DMS114 treated with DMSO at 0.1 percent for 48 hours (cell line): Measurements from ENCODE around the gene SH3RF3.

Source experiments
- DNase-seq: peaks from one replicate; lab custom pipeline; 2025; ENCODE audit not compliant: unreplicated experiment; lab: John Stamatoyannopoulos, UW

The SH3RF3 gene

DNA sequence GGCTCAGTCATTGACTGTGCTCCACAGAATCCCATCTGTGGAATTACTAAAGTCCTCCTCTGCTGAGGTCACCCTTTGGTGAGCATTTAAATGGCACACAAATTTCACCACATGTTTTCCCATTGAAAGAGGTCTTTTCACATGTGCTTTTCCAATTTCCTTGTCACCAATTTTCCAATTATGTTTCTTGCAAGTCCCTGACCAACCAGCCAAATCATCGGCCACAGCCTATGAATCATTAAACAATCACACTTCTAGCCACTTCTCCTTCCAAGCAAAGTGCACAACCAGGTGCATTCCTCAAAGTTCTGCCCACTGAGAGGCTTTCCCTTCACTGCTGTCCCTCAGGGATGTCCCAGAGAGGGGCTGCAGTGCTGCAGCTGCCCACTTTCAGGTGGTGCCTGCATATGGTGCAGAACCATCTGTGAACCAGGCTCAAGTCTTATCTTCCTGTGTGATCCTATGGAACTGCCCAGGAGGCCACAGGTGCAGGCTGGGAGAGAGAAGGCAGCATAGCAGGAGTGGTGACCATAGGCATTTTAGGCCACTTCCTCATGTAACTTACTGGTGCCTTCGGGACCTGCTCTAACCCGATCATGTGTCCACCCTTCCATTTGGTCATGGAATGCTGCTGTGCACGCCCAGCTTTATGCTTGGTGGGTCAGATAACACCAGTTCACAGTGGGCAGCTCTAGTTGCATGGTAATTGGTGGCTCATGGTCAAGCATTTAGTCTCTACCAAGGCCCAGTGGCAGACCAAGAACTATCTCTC, 331.7 kb downstream of the SH3RF3 start:
- DNase-seq = no peak

DNA sequence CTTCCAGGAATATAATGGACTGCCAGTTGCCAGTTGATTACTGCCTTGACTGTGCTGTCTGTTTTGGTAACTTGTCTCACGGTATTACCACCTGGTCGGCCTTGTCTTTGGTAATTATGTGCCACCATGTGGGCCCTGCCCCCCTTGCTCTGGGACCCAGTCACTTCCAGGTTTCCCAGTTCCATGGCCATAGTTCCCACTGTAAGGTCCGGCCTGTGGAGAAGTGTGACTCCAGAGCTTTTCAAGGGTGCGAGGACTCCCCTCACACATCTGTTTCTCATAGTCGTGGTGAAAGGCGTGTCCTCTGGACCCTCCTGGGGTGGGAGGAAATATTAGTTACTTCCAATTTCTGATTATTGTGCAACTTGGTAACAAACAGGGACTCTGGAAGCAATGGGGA, 334.2 kb downstream of the SH3RF3 start:
- DNase-seq = no peak

DNA sequence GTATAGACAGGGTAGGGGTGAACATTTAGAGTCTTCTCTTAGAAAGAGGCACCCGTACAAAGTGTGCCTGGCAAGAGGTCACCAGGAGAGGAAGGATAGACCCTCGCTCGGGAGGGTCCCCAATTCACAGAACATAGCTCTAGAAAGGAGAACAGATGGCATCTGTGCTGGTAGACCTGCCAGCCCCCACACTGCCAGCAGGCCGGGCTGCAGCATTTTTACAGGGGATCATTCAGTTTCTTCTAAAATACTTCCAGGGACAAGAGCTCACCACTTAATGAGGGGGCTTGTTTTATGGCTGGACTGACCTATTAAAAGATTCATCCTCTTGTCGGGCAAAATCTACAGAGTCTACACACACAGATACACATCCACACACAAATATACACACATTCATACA, 334.9 kb downstream of the SH3RF3 start:
- no peak for DNase-seq

DNA sequence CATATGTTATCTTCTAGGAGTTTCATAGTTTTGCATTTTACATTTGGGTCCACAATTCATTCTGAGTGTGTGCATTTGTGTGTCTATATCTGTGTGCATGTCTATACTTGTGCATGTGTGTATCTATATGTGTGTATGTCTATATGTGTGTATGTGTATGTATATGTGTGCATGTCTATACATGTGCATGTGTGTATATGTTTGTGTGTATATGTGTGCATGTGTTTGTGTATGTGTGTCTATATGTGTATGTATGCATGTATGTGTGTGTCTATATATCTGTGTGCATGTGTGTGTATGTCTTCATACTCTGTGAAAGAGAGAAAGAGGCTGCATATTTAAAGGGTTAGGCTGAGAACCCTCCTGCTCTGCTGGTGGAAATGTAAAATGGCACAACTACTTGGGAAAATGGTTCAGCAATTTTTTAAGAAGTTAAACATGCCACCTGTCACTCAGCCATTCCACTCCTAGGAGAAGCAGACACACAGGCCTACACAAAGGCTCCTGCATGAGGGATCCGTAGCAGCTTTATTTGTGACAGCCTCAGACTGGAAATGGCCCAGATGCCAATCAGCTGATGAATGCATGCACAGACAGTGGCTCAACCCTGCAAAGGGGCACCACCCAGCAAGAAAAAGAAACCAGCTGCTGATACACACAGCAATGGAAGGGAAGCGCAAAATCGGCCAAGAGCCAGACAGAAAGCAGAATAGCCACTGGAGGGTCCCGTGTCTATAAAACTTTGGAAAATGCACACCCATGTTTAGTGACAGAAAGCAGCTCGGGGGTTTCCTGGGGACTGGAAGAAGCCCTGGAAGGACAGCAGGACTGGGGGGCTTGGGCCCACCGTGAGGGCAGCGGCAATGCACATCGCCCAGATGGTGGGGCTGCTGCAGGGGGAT, 337.9 kb downstream of the SH3RF3 start:
- DNase-seq = no peak

DNA sequence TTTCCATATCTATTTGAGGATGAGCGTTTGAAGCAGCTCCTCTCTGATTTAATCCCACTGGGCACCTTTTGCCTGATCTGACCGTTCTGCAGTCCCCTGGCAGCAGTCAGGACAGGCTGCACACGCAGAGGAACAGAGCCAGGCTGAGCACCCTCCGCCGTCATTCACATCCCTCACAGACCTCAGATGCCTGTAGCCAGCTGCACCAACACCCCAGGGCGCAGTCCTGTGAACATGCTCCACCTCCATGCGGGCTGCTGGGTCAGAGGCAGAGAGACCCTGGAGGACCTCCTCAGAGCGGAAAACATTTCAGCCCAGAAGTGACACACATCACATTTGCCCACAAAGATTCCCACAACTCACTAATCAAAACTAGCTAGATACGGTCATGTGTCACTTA, 338.7 kb downstream of the SH3RF3 start:
- DNase-seq = no peak

DNA sequence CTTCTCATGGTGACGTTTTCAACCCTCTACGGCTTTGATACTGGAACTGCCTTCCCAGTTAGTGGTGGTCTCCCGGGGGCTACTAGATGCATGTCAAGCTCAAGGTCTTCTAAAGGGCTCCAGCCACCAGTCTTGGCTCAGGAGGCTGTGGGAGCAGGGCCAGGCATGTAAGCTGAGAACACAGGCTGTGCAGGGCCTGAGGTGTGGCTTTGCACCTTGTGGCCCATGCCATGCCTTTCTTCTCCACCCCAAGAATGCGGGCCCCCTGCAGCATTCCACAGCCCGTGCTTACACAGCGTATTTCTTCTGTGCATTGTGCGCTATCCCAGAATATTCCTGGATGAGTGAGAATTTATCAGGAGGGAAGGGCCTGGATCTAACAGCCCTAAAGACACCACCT, 339.9 kb downstream of the SH3RF3 start:
- DNase-seq = no peak

DNA sequence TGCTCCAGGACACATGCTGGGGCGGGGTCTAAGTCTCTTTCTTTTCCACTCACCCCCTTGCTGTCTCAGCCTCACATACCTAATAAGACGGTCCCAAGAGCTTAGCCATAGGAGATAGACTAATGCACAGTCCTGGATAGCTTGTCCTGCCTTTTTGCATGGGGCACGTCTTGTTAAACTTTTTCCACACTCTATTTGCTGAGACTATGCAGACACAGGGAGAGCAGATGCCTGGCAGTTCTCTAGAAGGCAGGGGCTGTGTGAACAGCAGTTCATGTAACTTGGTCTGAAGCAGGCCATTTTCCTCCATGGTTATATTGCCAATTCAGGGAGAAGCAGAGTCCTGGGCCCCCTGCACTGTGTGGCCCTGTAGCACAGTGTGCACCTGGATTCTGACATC, 342.7 kb downstream of the SH3RF3 start:
- no peak for DNase-seq

DNA sequence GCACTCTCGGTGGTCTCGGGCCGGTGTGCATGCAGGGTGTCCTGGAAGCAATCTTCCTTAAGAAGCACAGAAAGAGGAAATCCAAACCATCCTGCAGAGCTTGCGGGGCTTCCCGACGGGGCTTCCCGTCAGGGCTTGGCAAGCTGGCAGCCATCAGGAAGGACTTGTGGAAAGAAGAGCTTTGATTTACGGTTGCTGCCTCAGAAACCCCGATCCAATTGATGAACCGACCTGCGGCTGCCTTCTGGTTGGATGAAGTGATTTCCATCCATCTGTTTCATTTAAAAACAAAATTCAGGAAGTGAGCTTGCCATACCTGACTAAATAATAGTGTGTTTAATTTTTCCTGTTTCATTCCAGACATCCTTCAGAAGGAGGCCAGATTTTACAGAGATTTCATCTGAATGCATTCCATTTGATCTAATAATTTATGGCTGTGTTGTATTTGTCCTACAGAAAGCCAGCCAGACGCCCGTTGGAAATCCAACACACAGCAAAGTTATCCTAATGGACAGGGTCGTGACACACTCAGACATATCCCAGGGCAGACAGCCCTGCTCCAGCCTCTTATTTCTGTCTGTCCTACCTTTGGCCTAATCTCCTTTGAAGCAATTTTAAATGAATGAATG, 343.4 kb downstream of the SH3RF3 start:
- no peak for DNase-seq

DNA sequence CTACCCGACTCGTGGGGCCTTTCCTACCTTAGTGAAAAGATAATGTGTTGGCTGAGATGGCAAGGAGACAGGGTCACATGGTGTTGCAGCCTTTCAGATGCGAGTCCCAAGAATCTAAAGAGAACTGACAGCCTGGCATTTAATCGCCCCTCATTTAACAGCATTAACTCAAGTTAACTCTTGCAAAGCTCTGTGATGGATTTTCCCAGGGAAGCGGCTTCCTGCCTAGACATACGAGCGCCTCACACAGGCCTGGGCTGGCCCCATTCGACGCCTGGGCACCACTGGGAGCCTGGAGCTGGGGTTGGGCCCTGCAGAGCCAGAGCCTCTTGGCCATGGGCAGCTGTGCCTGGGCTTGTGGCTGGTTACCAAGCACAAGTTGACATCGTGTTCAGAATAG, 344.0 kb downstream of the SH3RF3 start:
- no peak for DNase-seq

DNA sequence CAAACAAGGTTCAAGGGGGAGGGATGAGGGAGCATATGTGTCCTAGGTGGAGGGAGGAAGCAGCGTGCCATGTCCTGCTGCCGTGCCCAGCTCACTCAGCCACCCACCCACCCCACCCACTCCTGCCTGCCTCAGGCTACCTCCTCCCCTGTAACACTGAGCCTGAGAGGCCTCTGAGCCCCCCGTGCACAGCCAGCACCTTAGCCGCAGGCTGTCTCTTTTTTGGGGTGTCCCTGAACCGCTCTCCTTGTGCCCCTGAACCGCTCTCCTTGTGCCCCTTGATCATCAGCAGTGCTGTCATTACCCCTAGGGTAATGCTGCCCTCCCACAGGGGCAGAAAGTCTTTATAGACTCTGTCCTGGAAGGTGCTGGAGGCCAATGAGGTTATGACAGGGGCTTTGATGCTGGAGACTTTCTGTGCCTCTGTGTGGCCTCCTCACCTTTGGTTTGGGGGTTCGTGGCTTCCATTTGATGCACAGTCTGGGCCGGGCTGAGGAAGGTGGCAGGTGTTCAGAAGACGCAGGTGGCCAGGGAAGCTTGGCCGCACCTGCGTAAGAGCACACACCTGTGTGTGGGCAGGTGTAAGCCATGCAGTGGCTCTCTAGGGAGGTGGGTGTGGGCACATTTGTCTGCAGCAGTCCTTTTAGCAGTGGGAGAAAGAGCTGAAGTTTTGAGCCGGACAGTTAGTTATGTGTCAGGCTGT, 344.8 kb downstream of the SH3RF3 start:
- DNase-seq = no peak

DNA sequence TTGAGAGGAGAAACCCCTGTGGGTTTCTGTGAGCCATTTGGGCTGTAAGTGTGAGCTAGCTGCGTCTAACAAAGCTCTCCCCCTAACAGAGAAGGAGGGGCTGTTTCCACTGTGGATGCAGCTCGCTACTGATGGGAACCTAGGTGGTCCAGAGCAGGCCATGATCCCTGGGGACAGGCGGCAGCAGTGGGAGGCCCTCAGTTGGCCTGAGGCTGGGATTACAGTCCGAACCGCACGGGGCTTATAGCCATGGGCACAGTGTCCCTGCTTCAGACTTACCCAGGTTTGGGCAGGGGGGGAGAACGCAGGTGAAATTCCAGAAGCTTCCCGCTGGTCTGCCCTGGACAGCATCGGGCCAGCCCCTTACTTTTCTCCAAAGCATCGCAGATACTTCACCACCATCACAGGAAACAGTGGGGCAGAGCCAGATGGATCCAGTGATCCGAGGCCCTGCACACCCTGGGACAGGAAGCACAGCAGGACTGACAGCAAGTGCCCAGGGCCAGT, 345.4 kb downstream of the SH3RF3 start:
- DNase-seq = no peak

DNA sequence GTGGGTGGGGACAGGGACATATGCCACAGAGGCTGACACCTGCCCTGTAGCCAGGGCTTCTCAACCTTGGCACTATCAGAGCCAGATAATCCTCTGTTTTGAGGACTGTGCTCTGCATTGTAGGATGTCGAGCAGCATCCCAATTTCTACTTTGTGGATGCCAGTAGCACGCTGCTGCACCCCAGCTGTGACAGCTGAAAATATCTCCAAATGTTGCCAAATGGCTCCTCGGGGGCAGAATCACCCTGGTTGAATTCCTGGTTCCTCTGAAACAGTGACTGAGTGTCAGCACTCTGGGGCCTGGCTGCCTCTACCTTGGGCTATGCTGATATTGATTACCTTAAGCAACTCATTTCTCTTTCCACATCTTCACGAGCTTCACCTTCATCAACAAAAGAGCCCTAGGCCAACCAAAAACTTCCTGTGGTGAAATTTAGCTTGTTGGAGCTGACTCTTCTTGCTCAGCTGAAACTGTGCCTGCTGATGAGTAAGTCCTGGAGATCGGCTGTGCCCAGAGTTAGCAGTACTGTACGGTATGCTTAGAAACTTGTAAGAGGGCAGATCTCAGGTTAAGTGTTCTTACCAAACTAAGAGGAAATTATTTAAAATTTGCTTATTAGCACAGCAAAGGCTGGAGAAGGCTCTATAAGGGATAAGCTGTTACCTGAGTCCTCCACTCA, 346.7 kb downstream of the SH3RF3 start:
- no peak for DNase-seq

DNA sequence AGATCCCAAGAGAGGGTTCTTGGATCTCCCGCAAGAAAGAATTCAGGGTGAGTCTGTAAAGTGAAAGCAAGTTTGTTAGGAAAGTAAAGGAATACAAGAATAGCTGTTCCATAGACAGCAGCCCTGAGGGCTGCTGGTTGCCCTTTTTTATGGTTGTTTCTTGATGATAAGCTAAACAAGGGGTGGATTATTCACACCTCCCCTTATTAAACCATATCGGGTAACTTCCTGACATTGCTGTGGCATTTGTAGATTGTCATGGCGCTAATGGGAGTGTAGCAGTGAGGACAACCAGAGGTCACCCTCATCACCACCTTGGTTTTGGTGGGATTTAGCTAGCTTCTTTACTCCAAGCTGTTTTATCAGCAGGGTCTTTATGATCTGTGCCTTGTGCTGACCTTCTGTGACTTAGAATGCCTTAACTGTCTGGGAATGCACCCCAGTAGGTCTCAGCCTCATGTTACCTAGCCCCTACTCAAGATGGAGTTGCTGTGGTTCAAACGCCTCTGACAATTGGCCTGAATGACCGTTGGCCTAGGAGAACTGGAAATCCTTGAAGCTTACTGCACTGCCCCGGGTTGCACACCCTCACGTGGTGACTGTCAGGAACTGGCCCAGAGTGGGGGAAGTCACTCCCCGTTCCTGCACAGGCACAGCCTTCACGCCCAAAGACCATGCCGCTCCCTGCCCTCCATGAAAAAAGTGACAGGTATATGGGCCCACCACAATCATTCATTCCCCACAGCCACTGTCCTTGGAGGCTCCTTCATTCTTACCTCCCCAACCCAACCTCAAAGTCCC, 347.8 kb downstream of the SH3RF3 start:
- DNase-seq = no peak

DNA sequence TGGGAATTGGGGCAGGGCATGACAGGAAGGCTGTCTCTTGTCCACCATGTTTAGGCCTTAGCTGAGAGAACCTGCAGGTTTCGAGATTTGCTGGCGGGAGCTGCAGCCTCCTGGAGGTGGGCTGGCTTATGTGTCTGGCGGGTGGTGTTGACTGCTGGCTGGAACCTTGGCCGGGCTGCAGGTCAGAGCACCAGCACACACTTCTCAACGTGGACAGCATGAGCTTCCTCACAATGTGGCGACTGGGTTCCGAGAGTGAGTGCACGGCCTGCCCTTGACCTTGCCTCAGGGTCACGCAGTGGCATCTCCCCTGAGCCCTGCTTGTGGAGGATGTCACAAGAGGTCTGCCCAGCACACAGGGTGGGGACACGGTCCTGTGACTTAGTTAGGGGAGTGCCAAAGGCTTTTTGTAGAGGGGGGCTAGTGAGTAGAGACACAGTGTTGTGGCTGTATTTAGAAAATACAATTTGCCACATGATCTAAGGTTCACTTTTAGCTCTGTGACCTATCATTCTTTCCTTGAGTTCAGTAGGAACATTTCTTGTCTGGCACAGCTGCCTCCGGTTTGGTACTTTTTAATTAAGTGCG, 350.0 kb downstream of the SH3RF3 start:
- no peak for DNase-seq

DNA sequence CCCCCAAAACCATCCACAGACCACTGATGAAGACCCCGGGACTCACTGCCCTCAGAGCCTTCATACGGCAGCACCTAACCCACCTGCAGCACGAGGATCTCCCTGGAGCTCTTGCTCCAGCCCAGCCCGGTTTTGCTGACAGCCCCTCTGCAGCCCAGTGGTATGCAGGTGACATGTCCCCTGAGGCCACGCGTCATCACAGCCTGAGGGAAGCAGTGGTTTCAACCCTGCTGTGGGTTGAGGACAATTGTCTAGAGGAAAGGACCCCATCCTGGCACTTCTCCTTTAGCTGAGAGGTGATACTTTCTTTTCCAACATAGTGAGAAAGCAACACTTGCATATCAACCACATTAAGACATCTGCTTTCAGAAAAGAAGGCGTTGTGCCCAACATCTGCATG, 350.8 kb downstream of the SH3RF3 start:
- no peak for DNase-seq

DNA sequence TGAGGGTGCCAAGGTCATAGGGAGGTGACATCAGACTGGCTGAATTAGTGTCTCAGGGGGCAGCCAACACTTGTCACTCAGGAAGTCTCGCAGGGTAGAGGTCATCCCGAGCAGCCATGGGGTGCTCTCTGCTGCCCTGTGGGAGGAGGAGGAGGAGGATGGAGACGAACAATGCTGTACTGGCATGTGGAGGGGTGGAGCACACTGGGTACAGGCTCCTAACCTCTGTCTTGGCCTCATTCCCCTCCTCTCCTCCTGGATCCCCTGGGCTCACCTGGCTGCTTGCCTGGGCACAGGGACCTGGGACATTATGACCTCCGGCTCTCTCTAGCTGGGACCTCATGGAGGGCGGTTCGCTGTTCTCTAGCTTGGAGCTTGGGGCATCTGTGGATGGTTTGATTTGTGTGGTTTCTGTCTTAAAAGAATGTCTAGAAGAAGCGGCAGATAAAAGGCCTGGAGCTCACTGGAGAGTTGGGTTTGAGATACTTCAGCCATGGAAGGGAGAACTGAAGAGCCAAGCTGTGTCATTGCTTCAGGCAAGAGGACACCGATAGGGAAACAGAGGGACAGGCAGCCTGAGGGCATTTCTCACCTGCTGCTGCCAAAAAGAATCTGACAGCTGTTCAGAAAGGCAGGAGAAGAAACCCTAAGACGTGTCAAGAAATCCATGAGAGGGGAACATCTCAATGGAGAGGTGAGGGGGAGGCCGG, 351.6 kb downstream of the SH3RF3 start:
- DNase-seq = no peak

DNA sequence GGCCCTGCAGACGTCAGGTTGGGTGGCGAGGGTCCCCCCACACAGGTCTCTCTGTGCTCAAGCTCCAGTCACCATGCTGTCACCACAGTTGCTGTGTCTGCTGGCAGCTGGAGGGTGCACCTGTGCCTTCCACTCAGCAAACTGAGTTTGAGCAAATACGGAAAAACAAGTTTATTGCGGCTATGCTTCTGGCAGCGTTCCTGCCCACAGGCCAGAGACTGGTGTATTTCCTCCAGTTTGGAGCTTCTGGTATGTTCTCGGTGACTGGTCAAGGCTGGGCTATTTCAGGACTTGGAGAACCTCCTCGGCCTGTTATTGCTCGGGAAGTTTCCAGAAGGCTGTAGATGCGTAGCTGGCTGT, 352.2 kb downstream of the SH3RF3 start:
- DNase-seq = no peak

DNA sequence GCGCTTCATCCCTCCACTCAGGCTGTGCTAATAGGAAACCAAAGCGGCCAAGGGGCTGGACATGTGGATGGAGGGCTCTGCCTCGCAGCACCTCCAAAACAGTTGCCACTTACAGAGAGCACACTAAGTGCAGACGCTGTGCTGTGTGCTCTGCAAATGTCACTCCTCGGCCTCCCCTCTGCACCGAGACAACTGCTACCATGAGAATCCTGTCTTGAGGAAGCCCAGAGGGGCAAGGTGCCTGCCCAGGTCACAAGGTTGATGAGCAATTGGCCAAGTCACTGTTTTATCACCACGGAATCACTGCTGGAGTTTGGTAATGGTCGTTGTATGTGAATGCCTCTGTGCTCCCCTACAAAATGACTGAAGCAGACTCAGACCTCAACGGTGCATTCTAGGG, 352.6 kb downstream of the SH3RF3 start:
- DNase-seq = no peak

DNA sequence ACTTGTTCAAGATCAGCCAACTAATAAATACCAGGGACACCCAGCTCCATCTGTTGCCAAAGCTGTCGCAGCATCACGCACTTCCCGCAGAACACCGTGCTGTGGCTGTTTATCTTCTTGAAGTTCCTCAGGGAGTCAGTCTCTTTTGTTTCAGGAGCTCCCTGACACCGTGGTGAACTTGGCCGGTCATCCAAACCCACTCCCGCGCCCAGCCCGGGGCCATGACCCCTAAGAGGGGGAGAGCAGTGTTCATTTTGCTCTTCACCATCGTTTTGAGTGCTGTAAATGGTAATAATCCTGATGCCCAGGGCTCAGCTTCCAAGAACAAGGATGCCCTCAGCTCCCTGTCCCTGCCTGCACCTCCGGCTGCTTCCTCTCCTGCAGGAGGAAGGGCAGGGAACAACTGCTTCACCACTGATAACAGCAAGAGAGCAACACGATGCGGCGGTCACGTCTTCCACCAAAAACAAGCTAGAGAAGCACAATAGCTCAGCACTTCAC, 353.4 kb downstream of the SH3RF3 start:
- no peak for DNase-seq
